ENCODE data around the gene PEF1.

PEF1 gene

GRCh38 chr1:31581821-31582810, 62.6 kb downstream of the PEF1 start:
- no peak for DNase-seq

GRCh38 chr1:31580891-31581603, 63.6 kb downstream of the PEF1 start:
- DNase-seq, result no peak

- no peak for DNase-seq
Observed at GRCh38 chr1:31580513-31580870, 64.2 kb downstream of the PEF1 start.
